Measurements from ENCODE around the gene INSL3. TPM values are rescaled to one million over a fixed set of nuclear protein-coding genes. Genes with fewer than 3 reads are reported as not detected.

The INSL3 gene
- total and polyA plus RNA-seq, 2 donors (not counting 3 experiments of a cell fraction or from before 2014, with no cell fraction given), result not detected

DNA sequence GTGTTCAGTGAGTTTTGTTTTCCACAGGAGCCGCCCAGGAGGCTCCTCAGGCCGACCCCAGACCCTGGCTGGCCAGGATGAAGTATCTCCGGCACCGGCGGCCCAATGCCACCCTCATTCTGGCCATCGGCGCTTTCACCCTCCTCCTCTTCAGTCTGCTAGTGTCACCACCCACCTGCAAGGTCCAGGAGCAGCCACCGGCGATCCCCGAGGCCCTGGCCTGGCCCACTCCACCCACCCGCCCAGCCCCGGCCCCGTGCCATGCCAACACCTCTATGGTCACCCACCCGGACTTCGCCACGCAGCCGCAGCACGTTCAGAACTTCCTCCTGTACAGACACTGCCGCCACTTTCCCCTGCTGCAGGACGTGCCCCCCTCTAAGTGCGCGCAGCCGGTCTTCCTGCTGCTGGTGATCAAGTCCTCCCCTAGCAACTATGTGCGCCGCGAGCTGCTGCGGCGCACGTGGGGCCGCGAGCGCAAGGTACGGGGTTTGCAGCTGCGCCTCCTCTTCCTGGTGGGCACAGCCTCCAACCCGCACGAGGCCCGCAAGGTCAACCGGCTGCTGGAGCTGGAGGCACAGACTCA, 13.5 kb downstream of the INSL3 start:
- POLR2A ChIA-PET, result no interaction called here
- no peak for FAIRE-seq
- no peaks in the 10 kb centered on the region for H3K79me2 ChIP-seq (ENCODE audit: control insufficient read depth, insufficient read depth, low read length)

More for the DNA sequence above, 13.5 kb downstream of the INSL3 start:
- Histone ChIP-seq H3K27me3 (ENCODE audit: control insufficient read depth in 2 of 2, insufficient read depth in 2 of 2, low read length in 2 of 2) (no peaks in the 10 kb centered on the region), H3K4me1 (ENCODE audit: control insufficient read depth, extremely low read depth, insufficient read depth, low read length) (no peaks in the 10 kb centered on the region), H3K4me3 (replicated peaks in 1 of 3; ENCODE audit: insufficient read depth in 1 of 3, low read depth in 1 of 3, low read length in 3 of 3) (no peak overlapping the region), H3K9me3 (replicated peaks; ENCODE audit: control insufficient read depth, insufficient read depth, low read length) (no peaks in the 10 kb centered on the region), H2AFZ (ENCODE audit: low read depth, low read length) (no peak overlapping the region), H3K9me1 (replicated peaks; ENCODE audit: control insufficient read depth, extremely low read depth, insufficient read depth, low read length) (no peaks in the 10 kb centered on the region), H3K4me2 (ENCODE audit: insufficient read depth, low read length) (no peak overlapping the region), H4K20me1 (replicated peaks; ENCODE audit: control insufficient read depth, extremely low read depth, insufficient read depth, low read length) (no peaks in the 10 kb centered on the region), H3K36me3 (ENCODE audit: control insufficient read depth in 2 of 2, extremely low read depth in 1 of 2, insufficient read depth in 2 of 2, low read length in 2 of 2) (no peaks in the 10 kb centered on the region), H3K27ac (ENCODE audit: insufficient read depth, low read depth, low read length) (no peak overlapping the region), H3K9ac (replicated peaks; ENCODE audit: extremely low read depth, insufficient read depth, low read length) (no peak overlapping the region)
- BruUV-seq (replicated peaks), result no TSS peak
- no peak for DNase-seq (ENCODE audit: low read depth, low spot score)
- intact Hi-C loops (cut with micrococcal nuclease) (no loop called here), dilution Hi-C loops (cut with MboI; ENCODE audit: extremely low pct_ligation_motif_present, low sequenced_read_pairs) (no loop called here)
- no peak for TF ChIP-seq FOS (IDR thresholded peaks at IDR 0.05; ENCODE audit: borderline replicate concordance, insufficient read depth, low read length)
- TF ChIP-seq JUN (IDR thresholded peaks at IDR 0.05; ENCODE audit: borderline replicate concordance, insufficient read depth, insufficient read length, low read depth), result no peak
- no peak for TF ChIP-seq POLR2A (IDR thresholded peaks at IDR 0.05; ENCODE audit: low read depth, low read length)
- no peak for TF ChIP-seq EZH2 (IDR thresholded peaks at IDR 0.05; ENCODE audit: borderline replicate concordance, low read depth, low read length, severe bottlenecking)
- no peak for TF ChIP-seq POLR2AphosphoS5 (IDR thresholded peaks at IDR 0.05; ENCODE audit: insufficient read depth, low read depth, low read length)
- no peak for TF ChIP-seq MYC (IDR thresholded peaks at IDR 0.05; ENCODE audit: low read depth, low read length)
- TF ChIP-seq, protein P1, sequence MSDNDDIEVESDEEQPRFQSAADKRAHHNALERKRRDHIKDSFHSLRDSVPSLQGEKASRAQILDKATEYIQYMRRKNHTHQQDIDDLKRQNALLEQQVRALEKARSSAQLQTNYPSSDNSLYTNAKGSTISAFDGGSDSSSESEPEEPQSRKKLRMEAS (IDR thresholded peaks at IDR 0.05; ENCODE audit: insufficient read depth, insufficient read length), result no peak
- TF ChIP-seq, protein P2, sequence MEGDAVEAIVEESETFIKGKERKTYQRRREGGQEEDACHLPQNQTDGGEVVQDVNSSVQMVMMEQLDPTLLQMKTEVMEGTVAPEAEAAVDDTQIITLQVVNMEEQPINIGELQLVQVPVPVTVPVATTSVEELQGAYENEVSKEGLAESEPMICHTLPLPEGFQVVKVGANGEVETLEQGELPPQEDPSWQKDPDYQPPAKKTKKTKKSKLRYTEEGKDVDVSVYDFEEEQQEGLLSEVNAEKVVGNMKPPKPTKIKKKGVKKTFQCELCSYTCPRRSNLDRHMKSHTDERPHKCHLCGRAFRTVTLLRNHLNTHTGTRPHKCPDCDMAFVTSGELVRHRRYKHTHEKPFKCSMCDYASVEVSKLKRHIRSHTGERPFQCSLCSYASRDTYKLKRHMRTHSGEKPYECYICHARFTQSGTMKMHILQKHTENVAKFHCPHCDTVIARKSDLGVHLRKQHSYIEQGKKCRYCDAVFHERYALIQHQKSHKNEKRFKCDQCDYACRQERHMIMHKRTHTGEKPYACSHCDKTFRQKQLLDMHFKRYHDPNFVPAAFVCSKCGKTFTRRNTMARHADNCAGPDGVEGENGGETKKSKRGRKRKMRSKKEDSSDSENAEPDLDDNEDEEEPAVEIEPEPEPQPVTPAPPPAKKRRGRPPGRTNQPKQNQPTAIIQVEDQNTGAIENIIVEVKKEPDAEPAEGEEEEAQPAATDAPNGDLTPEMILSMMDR (IDR thresholded peaks at IDR 0.05; ENCODE audit: extremely low read depth in 1 of 2, insufficient read depth in 1 of 2, low read depth in 1 of 2, low read length in 2 of 2), result no peak
- no peak for TF ChIP-seq GATA2 (IDR thresholded peaks at IDR 0.05; ENCODE audit: insufficient read depth, insufficient read length, low read depth, low read length)
- CTCF ChIA-PET, result no interaction called here
